Stimulated activated CD4-positive, alpha-beta T cell treated with anti-CD3 and anti-CD28 coated beads, TNF-alpha, amount 100 ng/mL, for 24 hours (primary cell): ENCODE results near the gene NOS1.

Experiments used
- DNase-seq, 3 experiments: peaks; one replicate each; pipeline ENCODE4 v3.0.0-alpha.2; 2020; ENCODE audit warnings: low read depth in 3 of 3

Gene NOS1

GRCh38 chr12:117363953-117364486 is 2.6 kb upstream of the NOS1 start:
- DNase-seq = no peak

GRCh38 chr12:117363056-117363662 is 1.7 kb upstream of the NOS1 start:
- no peak for DNase-seq

GRCh38 chr12:117362391-117362790 is 965 bp upstream of the NOS1 start:
- DNase-seq = no peak

GRCh38 chr12:117361905-117362304 is 479 bp upstream of the NOS1 start:
- no peak for DNase-seq

- no peak for DNase-seq
Observed at GRCh38 chr12:117360551-117361346, 677 bp downstream of the NOS1 start.

GRCh38 chr12:117360222-117360550 is 1.2 kb downstream of the NOS1 start:
- DNase-seq = no peak

- DNase-seq = no peak
Observed at GRCh38 chr12:117359029-117359845, 2.2 kb downstream of the NOS1 start.

GRCh38 chr12:117356048-117356447 is 5.4 kb downstream of the NOS1 start:
- DNase-seq = no peak

GRCh38 chr12:117352883-117353282 is 8.5 kb downstream of the NOS1 start:
- no peak for DNase-seq

- no peak for DNase-seq
Observed at GRCh38 chr12:117352206-117352605, 9.2 kb downstream of the NOS1 start.

GRCh38 chr12:117350140-117350539 is 11.3 kb downstream of the NOS1 start:
- DNase-seq = no peak

- no peak for DNase-seq
Observed at GRCh38 chr12:117347588-117347987, 13.8 kb downstream of the NOS1 start.

- DNase-seq = no peak
Observed at GRCh38 chr12:117344716-117345115, 16.7 kb downstream of the NOS1 start.

GRCh38 chr12:117343849-117344248 is 17.6 kb downstream of the NOS1 start:
- no peak for DNase-seq

GRCh38 chr12:117343296-117343695 is 18.1 kb downstream of the NOS1 start:
- DNase-seq = no peak

- DNase-seq = no peak
Observed at GRCh38 chr12:117342682-117343081, 18.7 kb downstream of the NOS1 start.

GRCh38 chr12:117342247-117342646 is 19.2 kb downstream of the NOS1 start:
- no peak for DNase-seq

GRCh38 chr12:117339104-117339503 is 22.3 kb downstream of the NOS1 start:
- DNase-seq = no peak

GRCh38 chr12:117334855-117335587 is 26.4 kb downstream of the NOS1 start:
- DNase-seq = no peak

- no peak for DNase-seq
Observed at GRCh38 chr12:117334051-117334450, 27.4 kb downstream of the NOS1 start.

- no peak for DNase-seq
Observed at GRCh38 chr12:117333331-117333881, 28.0 kb downstream of the NOS1 start.
